Astrocyte (in vitro differentiated cells and primary cell): ENCODE results near the gene ZNF362. TPM values are rescaled to one million over a fixed set of nuclear protein-coding genes. Genes with fewer than 3 reads are reported as not detected.

Source experiments
- DNase-seq: peaks from one replicate; pipeline ENCODE4 v3.0.0-alpha.2; 2010; ENCODE audit warnings: low read depth
- FAIRE-seq: peaks from 2 replicates; lab custom pipeline; 2011; peaks lifted over from hg19 to GRCh38; lab: Jason Lieb, UNC
- H2AFZ ChIP-seq: 2 replicates; pipeline ENCODE4 v1.6.0; 2012; ENCODE audit warnings: low read depth, low read length, inconsistent platforms
- H3K27ac ChIP-seq: 2 replicates; pipeline ENCODE4 v1.5.1; 2011; ENCODE audit warnings: low read depth, low read length, inconsistent platforms
- H3K27me3 ChIP-seq: 2 replicates; pipeline ENCODE4 v1.6.0; 2011; ENCODE audit warnings: low read length, inconsistent platforms; ENCODE audit not compliant: insufficient read depth
- H3K36me3 ChIP-seq: 2 replicates; pipeline ENCODE4 v1.5.1; 2011; ENCODE audit warnings: low read length, inconsistent platforms; ENCODE audit not compliant: insufficient read depth
- H3K4me1 ChIP-seq: 2 replicates; pipeline ENCODE4 v1.5.1; 2011; ENCODE audit warnings: low read length, inconsistent platforms; ENCODE audit not compliant: insufficient read depth
- H3K4me2 ChIP-seq: 2 replicates; pipeline ENCODE4 v1.6.0; 2012; ENCODE audit warnings: low read length, inconsistent platforms
- H3K4me3 ChIP-seq: 2 replicates; pipeline ENCODE4 v1.5.1; 2011; ENCODE audit warnings: low read depth, mild to moderate bottlenecking, low read length, inconsistent platforms; ENCODE audit not compliant: insufficient read depth
- H3K79me2 ChIP-seq: 2 replicates; pipeline ENCODE4 v1.6.0; 2012; ENCODE audit warnings: mild to moderate bottlenecking, low read length, inconsistent platforms; ENCODE audit not compliant: insufficient read depth
- H3K9ac ChIP-seq: 2 replicates; pipeline ENCODE4 v1.6.0; 2012; ENCODE audit warnings: mild to moderate bottlenecking, low read length, inconsistent platforms
- H3K9me3 ChIP-seq: 2 replicates; pipeline ENCODE4 v1.5.1; 2012; ENCODE audit warnings: low read depth, mild to moderate bottlenecking, low read length, inconsistent platforms; ENCODE audit not compliant: insufficient read depth
- H4K20me1 ChIP-seq: 2 replicates; pipeline ENCODE4 v1.6.0; 2012; ENCODE audit warnings: low read length, inconsistent platforms; ENCODE audit not compliant: insufficient read depth
- H3K27ac Mint-ChIP-seq: one replicate; pipeline ENCODE4 v1.8.0; 2021; ENCODE audit warnings: mild to moderate bottlenecking, mixed read lengths; ENCODE audit not compliant: unreplicated experiment
- H3K27me3 Mint-ChIP-seq: one replicate; pipeline ENCODE4 v1.8.0; 2021; ENCODE audit warnings: low read depth, mixed read lengths; ENCODE audit not compliant: unreplicated experiment
- H3K36me3 Mint-ChIP-seq: one replicate; pipeline ENCODE4 v1.8.0; 2021; ENCODE audit warnings: low read depth, mixed read lengths; ENCODE audit not compliant: unreplicated experiment
- H3K4me1 Mint-ChIP-seq: one replicate; pipeline ENCODE4 v1.8.0; 2021; ENCODE audit warnings: low read depth, mixed read lengths; ENCODE audit not compliant: unreplicated experiment
- H3K4me3 Mint-ChIP-seq: one replicate; pipeline ENCODE4 v1.8.0; 2021; ENCODE audit warnings: mild to moderate bottlenecking, moderate library complexity, mixed read lengths; ENCODE audit not compliant: unreplicated experiment
- H3K9me3 Mint-ChIP-seq: one replicate; pipeline ENCODE4 v1.8.0; 2021; ENCODE audit warnings: mild to moderate bottlenecking, mixed read lengths; ENCODE audit not compliant: unreplicated experiment
- EZH2 ChIP-seq: IDR thresholded peaks from 2 replicates; pipeline ENCODE4 v1.6.1; 2012; ENCODE audit warnings: mild to moderate bottlenecking, low read length, inconsistent platforms; ENCODE audit not compliant: insufficient read depth
- total RNA-seq: library from RNA; stranded (reverse); gene quantifications from 2 replicates; pipeline ENCODE4 v1.2.1, GENCODE V29; 2021
- TF ChIP-seq, protein P1 (sequence below): IDR thresholded peaks from 2 replicates; pipeline ENCODE4 v1.5.1; 2011; ENCODE audit warnings: low read depth, mild to moderate bottlenecking, inconsistent platforms, low read length, moderate library complexity; ENCODE audit not compliant: insufficient read depth

Gene ZNF362
- total RNA-seq, 1 donor from 2014 or later: 38.7 TPM

- no peaks in the 10 kb centered on the region for H3K27me3 ChIP-seq
- FAIRE-seq (no peak), DNase-seq (peak; percentile 8)
- no peak overlapping the region for H3K27ac Mint-ChIP-seq
- H3K4me3 Mint-ChIP-seq: no peak overlapping the region
- H3K9me3 Mint-ChIP-seq: peaks cover 3% of the 10 kb centered on the region
- peaks cover 32% of the 10 kb centered on the region for H3K36me3 Mint-ChIP-seq
- H3K27ac ChIP-seq: no peak overlapping the region
- peaks cover 5% of the 10 kb centered on the region for H3K36me3 ChIP-seq
- H3K4me1 Mint-ChIP-seq: peaks cover 2% of the 10 kb centered on the region
- H4K20me1 ChIP-seq: peaks cover 46% of the 10 kb centered on the region
- H3K9me3 ChIP-seq: no peaks in the 10 kb centered on the region
- no peaks in the 10 kb centered on the region for H3K27me3 Mint-ChIP-seq
- TF ChIP-seq, protein P1, sequence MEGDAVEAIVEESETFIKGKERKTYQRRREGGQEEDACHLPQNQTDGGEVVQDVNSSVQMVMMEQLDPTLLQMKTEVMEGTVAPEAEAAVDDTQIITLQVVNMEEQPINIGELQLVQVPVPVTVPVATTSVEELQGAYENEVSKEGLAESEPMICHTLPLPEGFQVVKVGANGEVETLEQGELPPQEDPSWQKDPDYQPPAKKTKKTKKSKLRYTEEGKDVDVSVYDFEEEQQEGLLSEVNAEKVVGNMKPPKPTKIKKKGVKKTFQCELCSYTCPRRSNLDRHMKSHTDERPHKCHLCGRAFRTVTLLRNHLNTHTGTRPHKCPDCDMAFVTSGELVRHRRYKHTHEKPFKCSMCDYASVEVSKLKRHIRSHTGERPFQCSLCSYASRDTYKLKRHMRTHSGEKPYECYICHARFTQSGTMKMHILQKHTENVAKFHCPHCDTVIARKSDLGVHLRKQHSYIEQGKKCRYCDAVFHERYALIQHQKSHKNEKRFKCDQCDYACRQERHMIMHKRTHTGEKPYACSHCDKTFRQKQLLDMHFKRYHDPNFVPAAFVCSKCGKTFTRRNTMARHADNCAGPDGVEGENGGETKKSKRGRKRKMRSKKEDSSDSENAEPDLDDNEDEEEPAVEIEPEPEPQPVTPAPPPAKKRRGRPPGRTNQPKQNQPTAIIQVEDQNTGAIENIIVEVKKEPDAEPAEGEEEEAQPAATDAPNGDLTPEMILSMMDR: no peak
- no peak for TF ChIP-seq EZH2
- no peak overlapping the region for H2AFZ ChIP-seq
- H3K79me2 ChIP-seq: peaks cover 10% of the 10 kb centered on the region
- H3K4me2 ChIP-seq: no peak overlapping the region
- no peak overlapping the region for H3K4me3 ChIP-seq
- H3K4me1 ChIP-seq: no peaks in the 10 kb centered on the region
- H3K9ac ChIP-seq: no peak overlapping the region
These were observed 36.5 kb downstream of the ZNF362 start for GRCh38 chr1:33292726-33293340.

- H3K79me2 ChIP-seq: peaks cover 10% of the 10 kb centered on the region
- no peak overlapping the region for H3K9ac ChIP-seq
- TF ChIP-seq EZH2: no peak
- TF ChIP-seq, protein P1: no peak
- H3K27ac ChIP-seq: no peak overlapping the region
- H3K27me3 ChIP-seq: no peaks in the 10 kb centered on the region
- Mint-ChIP-seq H3K27ac (no peak overlapping the region), H3K9me3 (no peaks in the 10 kb centered on the region), H3K27me3 (no peaks in the 10 kb centered on the region), H3K4me1 (peaks cover 2% of the 10 kb centered on the region), H3K36me3 (peaks cover 24% of the 10 kb centered on the region), H3K4me3 (no peak overlapping the region)
- no peaks in the 10 kb centered on the region for H3K4me1 ChIP-seq
- DNase-seq (no peak), FAIRE-seq (no peak)
- no peak overlapping the region for H3K4me3 ChIP-seq
- H2AFZ ChIP-seq: no peak overlapping the region
- peaks cover 5% of the 10 kb centered on the region for H3K36me3 ChIP-seq
- H4K20me1 ChIP-seq: peaks cover 35% of the 10 kb centered on the region
- no peaks in the 10 kb centered on the region for H3K9me3 ChIP-seq
- H3K4me2 ChIP-seq: no peak overlapping the region
These were observed 38.0 kb downstream of the ZNF362 start for GRCh38 chr1:33294071-33295010.
